ENCODE results near the gene TEPSIN.

TEPSIN gene

GRCh38 chr17:81260171-81260570 is 21.3 kb upstream of the TEPSIN start:
- Histone ChIP-seq H3K36me3 (ENCODE audit: low read length) (no peaks in the 10 kb centered on the region), H3K4me3 (ENCODE audit: insufficient read depth, low read length, poor library complexity, severe bottlenecking) (no peak overlapping the region), H3K27me3 (ENCODE audit: low read length) (no peaks in the 10 kb centered on the region), H3K79me2 (ENCODE audit: insufficient read depth, low read length) (no peaks in the 10 kb centered on the region), H3K27ac (ENCODE audit: low read depth, low read length) (no peak overlapping the region), H2AFZ (ENCODE audit: low read depth, low read length, severe bottlenecking) (no peak overlapping the region), H4K20me1 (ENCODE audit: low read depth, low read length) (no peaks in the 10 kb centered on the region), H3K9me3 (ENCODE audit: insufficient read depth, low read length) (no peaks in the 10 kb centered on the region), H3K9me2 (replicated peaks; ENCODE audit: insufficient read depth, low read length) (no peaks in the 10 kb centered on the region), H3K4me2 (ENCODE audit: low read depth, low read length, poor library complexity, severe bottlenecking) (no peak overlapping the region), H3K9ac (ENCODE audit: low read length) (no peak overlapping the region), H3F3A (ENCODE audit: insufficient read depth) (no peaks in the 10 kb centered on the region)
- TF ChIP-seq CTCF (IDR thresholded peaks at IDR 0.05; ENCODE audit: insufficient read depth, low read length, poor library complexity, severe bottlenecking) (no peak), EZH2phosphoT487 (conservative IDR thresholded peaks at IDR 0.05; ENCODE audit: low read length) (no peak)

- TF ChIP-seq CTCF (IDR thresholded peaks at IDR 0.05; ENCODE audit: insufficient read depth, low read length, poor library complexity, severe bottlenecking) (no peak), EZH2phosphoT487 (conservative IDR thresholded peaks at IDR 0.05; ENCODE audit: low read length) (no peak)
- H4K20me1 ChIP-seq (ENCODE audit: low read depth, low read length): no peaks in the 10 kb centered on the region
- H3K36me3 ChIP-seq (ENCODE audit: low read length): no peaks in the 10 kb centered on the region
Measured at GRCh38 chr17:81259058-81259605, 20.3 kb upstream of the TEPSIN start.

GRCh38 chr17:81258292-81258691 is 19.4 kb upstream of the TEPSIN start:
- Histone ChIP-seq H3K9me2 (replicated peaks; ENCODE audit: insufficient read depth, low read length) (no peaks in the 10 kb centered on the region), H4K20me1 (ENCODE audit: low read depth, low read length) (no peaks in the 10 kb centered on the region), H2AFZ (ENCODE audit: low read depth, low read length, severe bottlenecking) (no peak overlapping the region), H3K4me3 (ENCODE audit: insufficient read depth, low read length, poor library complexity, severe bottlenecking) (no peak overlapping the region), H3K27me3 (ENCODE audit: low read length) (no peaks in the 10 kb centered on the region), H3K27ac (ENCODE audit: low read depth, low read length) (no peak overlapping the region), H3K36me3 (ENCODE audit: low read length) (no peaks in the 10 kb centered on the region), H3K9ac (ENCODE audit: low read length) (no peak overlapping the region), H3K4me2 (ENCODE audit: low read depth, low read length, poor library complexity, severe bottlenecking) (no peak overlapping the region), H3F3A (ENCODE audit: insufficient read depth) (no peaks in the 10 kb centered on the region), H3K9me3 (ENCODE audit: insufficient read depth, low read length) (no peaks in the 10 kb centered on the region), H3K79me2 (ENCODE audit: insufficient read depth, low read length) (no peaks in the 10 kb centered on the region)
- TF ChIP-seq CTCF (IDR thresholded peaks at IDR 0.05; ENCODE audit: insufficient read depth, low read length, poor library complexity, severe bottlenecking): no peak

More at GRCh38 chr17:81259058-81259605, 20.3 kb upstream of the TEPSIN start:
- H3K4me3 ChIP-seq (ENCODE audit: insufficient read depth, low read length, poor library complexity, severe bottlenecking): no peak overlapping the region
- H3K9ac ChIP-seq (ENCODE audit: low read length): no peak overlapping the region
- no peaks in the 10 kb centered on the region for H3K9me2 ChIP-seq (replicated peaks; ENCODE audit: insufficient read depth, low read length)
- H3K9me3 ChIP-seq (ENCODE audit: insufficient read depth, low read length): no peaks in the 10 kb centered on the region
- H2AFZ ChIP-seq (ENCODE audit: low read depth, low read length, severe bottlenecking): no peak overlapping the region
- no peaks in the 10 kb centered on the region for H3K27me3 ChIP-seq (ENCODE audit: low read length)
- no peaks in the 10 kb centered on the region for H3K79me2 ChIP-seq (ENCODE audit: insufficient read depth, low read length)
- H3K27ac ChIP-seq (ENCODE audit: low read depth, low read length): no peak overlapping the region
- H3F3A ChIP-seq (ENCODE audit: insufficient read depth): no peaks in the 10 kb centered on the region
- no peak overlapping the region for H3K4me2 ChIP-seq (ENCODE audit: low read depth, low read length, poor library complexity, severe bottlenecking)
